ENCODE data around the gene PLAAT2.
A peak's percentile ranks its signal among the peaks of the same experiment; 100 is the strongest.
"Not testable (repeated sequence)": the region's sequence is repeated elsewhere in the genome, so short reads cannot be mapped to it uniquely, and the experiment has no call there.

The PLAAT2 gene

DNA sequence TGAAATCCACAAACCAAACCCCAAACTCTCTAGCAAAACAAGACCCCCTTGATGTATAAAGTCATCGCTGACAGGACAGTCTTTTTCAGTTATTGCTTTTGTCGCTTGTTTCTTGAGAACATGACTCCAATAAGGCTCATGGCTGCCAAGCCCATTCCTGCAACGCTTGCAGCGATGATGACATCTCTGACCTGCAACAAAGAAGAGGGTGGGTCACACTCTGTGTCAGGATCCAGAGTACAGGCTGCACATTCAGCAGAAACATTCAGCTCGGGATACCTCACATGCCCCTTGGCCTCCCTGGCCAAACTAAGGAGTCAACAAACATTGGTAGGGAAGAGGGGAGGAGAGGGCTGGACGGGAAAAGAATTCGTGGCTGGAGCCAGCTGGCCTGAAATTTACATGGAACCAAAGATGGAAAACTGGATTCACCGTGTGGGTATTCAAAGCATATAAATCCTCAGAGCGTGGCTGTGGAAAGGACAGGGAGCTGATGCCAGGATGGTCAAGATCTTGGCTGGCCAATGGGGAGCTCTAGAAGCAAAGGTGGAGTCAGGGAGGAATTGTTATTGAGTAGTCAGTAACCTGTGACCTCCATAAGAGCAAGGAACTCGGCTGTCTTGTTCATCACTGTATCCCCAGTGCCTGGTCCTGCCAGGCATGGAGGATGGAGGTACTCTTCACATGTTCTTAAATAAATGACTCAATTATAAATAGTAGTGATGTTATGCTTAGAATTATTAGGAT lies 11.8 kb upstream of the PLAAT2 start:
- no peak for DNase-seq

DNA sequence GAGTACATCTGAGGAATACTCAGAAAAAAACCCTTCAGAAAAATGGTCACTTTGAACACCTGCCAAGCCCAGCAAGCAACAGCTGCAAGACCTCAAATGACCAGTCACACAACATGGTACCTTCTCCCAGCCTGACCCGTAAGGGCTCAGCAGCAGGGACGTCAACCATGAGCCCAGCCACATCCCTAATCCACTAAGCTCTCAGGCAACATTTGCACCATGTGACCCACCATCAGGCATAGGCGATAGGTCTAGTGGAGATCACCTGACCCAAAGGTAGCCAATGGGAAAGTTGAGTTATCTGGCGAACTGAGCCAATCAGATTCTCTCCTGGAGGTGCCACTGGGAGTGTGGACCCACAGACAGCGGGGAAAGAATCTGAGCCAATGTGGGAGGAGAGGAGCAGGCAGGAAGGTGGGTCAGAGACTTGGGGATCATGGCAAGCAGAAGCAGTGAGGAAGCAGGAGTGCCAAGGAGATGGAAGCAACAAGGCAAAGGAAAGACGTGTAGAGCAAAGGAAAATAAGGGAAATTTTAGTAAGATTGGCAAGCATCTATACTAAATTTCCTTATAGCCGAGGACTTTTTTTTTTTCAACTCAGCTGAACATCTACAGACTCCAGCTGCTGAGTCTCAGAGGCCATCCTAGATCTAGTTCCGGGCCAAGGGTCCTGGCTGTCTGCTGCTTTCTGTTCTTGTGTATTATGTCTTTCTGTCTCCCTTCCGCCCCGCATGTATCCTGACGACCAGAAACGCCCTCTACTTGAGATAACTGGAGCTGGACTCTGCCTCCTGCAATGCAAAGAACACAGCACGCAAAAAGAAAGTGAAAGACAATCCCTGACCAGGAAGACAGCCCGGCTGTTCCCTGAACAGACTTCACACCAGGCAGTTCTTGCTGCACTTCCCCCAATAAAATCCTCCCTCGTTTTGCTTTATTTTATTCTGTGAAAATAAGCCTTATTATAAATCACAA lies 11.0 kb upstream of the PLAAT2 start:
- no peak for DNase-seq

DNA sequence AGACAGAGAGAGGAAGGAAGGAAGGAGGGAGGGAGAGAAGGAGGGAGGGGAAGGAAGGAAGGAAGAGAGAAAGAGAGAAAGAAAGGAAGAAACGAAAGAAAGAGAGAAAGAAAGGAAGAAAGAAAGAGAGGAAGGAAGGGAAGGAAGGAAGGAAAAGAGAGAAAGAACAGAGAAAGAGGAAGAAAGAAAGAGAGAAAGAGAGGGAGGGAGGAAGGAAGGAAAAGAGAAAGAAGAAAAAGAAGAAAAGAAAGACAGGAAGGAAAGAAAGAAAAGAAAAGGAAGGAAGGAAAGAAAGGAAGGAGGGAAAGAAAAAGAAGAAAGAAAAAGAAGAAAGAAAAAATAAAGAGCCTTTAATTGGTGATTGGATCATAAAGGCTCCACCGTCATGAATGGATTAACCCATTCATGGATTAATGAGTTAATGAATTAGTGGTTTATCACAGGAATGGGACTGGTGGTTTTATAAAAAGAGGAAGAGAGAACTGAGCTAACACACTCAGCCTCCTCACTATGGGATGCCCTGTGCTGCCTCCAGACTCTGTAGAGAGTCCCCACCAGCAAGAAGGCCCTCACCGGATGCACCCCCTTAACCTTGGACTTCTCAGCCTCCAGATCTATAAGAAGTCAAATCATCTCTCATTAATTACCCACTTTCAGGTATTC lies 9.0 kb upstream of the PLAAT2 start:
- no peak for DNase-seq

DNA sequence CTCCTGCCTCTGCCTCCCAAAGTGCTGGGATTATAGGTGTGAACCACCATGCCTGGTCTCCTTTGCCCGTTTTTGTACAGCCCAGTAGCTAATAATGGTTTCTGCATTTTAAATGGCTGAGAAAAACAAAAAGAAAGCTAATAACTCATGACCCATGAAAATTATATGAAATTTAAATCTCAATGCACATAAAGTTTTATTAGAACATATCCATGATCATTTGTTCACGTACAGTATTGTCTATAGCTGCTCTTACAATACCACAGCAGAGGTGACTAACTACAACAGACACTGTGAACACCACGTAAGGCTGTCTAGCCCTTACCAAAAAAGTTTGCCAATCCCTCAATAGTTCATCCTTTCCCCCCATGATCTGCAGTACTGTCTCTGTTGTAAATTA lies 6.4 kb upstream of the PLAAT2 start:
- DNase-seq, result no peak

DNA sequence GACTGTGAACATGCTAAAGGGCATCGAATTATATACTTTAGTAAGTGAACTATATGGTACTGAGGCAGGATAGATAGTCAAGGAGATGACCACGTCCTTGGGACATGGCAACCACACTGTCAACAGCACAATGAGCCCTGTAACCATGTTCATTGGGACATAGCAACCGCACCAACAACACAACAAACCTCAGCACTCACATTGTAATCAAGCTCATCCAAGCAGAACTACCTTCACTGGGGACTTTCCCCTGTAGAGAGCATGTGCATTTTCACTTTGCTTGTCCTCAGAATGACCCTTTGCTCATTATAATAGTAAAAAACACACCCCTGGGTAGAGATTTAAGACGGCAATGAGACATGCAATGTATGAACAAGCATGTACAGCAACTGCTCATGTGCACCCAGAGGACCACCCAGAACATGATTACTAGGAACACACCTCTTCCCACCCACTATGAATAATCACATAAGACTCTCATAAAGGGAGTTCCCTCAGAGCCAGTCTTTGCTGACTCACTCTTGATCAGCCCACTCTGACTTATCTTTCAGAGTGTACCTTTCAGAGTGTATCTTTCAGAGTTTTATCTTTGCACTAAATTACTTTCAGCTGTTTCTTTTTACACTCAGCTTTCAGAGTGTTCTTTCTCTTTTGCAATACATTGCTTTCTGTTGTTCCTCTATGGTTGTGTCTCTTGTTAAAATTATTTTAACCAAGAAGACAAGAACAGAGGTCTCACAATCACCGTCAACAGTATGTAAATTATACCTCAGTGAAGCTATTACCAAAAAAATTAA lies 4.1 kb upstream of the PLAAT2 start:
- DNase-seq, result peak; percentile 28

DNA sequence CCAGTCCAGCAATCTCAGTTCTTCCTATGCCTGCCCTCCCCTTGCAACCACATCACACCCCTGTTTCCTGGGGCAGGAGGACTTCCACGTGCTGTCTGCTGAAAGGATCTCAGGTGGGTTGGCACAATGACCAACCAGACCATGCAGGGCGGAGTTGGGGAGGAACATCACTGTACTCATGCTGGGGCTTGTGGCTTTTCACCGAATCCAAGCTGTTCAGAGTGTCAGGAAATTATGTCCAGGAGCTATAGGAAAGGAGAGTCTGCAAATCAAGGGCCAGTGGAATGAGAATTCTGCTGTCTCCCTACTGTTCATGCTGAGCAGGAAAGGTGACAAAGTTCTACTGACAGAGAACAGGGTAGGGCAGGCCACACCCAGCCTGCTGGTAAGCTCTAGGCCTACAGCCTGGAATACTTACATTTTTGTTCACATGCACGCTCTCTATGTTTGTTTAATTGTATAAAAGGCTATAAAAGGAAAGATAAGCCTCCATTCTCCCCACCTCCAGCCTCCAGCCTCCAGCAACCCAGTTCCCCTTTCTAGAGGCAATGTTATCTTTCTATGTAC lies 1.7 kb upstream of the PLAAT2 start:
- DNase-seq, result no peak

DNA sequence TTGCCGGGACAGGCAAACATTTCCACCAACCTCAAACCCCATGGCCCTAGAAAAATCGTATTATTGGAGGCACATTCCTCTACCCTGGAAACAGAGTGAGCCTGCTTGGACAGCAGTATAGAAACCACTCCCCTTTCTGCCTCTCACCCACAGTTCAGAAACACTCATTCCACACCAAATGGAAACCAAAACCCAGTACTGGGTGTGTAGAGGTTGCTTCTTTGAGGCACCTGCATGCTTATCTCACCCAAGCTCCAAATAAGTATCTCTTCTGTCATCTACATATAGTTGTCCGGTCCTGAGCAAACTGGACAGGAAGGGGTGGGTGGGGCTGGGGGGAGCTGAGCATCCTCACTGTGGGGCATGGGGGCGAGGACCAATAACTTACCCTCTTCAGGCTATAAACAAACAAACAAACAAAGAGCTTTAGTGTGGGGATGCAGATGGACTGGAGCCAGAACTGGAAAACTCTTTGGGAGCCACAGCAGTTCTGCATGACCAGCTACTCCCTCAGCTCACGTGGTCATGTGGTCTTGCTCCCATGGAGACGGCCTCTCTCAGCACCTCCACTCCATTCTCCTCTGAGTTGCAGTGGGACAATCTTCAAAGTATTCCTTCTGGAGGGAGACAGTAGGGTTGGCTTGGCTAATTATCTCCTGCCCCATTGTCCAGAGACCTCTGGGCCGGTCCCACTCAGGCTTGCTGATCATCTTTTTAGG lies 1.0 kb upstream of the PLAAT2 start:
- DNase-seq, result no peak

DNA sequence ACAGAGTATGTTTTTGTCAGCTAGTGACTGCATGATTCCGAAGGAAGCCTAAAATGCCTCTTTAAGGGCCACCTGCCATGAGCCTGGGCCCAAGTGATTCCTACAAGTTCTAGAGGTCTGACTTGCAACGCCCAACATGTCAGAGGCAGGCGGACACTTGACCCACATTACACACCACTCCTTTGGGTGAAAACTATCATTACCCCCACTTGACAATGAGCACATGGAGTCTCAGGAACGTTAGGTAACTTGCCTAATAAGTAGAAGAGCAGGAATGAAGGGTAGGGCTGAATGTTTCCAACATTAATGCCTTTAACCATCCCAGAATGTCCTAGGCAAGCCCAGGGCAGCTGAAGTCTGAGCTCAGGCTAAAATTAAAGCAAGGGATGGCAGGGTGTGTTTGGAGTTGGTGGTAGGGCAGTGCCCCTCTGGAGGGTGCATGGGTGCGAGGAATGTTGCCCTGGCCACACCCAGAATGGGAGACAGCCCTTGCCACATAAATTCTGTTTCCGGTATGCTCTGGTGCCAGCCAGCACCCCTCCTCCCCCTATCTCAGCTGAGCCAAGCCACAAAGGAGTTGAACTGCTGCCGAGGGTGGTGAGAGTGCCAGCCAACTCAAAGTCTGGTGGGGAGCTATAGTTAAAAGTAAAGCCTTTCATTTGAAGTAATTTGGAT lies 2.5 kb downstream of the PLAAT2 start:
- no peak for DNase-seq

DNA sequence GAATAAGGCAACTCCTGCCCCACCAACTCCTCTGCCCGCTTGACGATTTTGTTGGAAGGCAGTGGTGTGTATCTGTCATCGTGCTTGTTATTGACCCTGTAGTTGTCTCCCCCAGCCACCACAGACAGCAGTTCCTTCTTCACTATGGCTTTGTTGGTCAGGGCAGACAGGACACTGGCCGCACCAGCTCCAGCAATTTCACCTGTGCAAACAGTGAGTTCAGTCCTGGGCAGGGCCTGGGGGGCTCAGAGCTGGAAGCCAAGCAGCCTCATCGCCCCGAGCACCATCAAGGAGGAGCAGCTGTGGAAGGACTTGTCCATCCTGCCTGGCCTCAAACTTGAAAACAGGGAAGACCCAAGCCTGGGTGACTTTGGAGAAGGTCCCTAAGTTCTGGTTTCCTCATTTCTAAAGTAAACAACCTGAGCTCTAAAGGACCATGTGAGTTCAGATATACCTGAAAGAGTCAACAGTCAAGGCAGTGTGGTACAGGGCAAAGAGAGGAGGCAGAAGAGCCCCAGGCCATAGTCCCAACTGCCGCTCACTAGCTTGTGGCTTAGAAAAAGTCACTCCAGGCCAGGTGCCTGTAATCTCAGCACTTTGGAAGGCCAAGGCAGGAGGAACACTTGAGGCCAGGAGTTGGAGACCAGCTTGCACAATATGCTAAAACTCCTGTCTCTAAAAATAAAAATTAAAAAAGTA lies 4.6 kb downstream of the PLAAT2 start:
- no peak for DNase-seq

DNA sequence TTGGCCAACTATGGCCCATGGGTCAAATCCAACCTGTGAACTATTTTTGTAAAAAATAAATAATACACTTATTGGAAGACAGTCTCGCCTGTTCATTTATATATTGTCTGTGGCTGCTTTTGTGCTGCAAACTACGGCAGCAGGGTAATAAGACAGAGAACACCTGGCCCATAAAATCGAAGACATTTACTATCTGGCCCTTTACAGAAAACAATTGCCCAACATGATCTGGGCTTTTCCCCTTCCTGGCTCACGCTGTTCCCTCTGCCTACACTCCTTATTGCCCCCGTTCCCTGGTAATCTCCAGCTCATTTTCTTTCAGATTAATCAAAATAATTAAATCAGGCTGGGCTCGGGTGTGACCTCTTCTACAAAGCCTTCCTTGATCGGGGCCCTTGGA lies 5.6 kb downstream of the PLAAT2 start:
- no peak for DNase-seq

DNA sequence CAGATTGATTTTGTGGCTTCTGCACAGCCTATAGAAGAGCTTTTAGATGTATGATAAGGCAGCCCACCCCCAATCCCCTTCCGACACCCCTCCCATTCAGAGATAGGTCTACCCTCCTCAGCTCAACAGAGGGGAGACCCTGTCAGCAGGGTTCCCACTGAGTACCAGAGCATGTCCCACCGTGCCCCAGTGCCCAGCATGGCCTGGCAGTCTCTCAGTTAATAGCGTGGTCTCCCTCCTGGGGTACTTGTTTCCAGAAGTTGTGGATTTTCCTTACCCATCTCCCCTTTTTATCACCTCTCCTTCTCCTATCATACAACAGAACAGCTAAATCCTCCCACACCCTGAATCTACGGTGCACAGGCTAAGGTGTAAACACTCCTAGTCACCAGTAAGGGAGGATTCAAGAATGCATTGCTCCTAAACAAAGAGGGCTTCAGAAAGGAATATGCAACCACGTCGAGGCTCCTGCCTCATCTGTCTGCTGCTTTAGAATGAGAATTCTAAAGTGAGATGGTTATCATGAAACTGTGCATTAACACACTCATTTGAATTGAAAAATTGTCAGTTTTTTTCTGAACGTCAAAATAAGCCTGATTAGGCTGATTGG lies 6.7 kb downstream of the PLAAT2 start:
- no peak for DNase-seq

DNA sequence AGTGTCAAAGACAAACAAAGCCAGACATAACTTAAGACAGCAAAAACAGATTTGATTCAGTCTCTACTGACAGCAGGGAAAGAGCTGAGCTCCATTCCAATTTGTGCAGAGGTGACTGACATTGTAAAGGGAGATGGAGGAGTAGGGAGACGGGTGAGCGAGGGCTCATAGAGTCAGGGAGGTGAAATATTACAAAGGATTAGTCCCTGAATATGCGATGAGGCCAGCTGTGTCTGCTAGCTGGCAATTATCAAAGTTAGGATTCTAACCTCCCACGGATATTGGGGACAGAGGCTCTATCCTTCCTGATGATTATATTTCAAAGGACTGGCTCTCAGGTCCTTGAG lies 8.3 kb downstream of the PLAAT2 start:
- DNase-seq, result no peak

DNA sequence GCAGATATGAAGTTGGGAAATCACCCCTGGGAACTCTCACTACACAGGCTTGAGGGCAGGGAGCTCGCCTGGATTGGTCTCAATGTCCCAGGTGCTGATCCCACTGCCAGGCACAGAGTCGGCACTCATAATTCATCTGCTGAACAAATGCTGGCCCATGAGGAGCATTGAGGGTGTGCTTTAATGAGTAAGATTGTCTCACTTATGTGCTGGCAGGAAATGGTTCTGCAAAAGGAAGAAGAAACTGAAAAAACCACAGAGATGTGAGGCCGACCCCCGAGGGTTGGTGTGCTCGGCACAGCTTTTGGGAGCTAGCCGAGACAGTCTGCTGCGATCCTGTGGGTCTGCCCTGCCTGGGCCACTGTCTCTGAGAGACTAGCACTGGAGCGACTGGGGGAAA lies 9.4 kb downstream of the PLAAT2 start:
- no peak for DNase-seq

DNA sequence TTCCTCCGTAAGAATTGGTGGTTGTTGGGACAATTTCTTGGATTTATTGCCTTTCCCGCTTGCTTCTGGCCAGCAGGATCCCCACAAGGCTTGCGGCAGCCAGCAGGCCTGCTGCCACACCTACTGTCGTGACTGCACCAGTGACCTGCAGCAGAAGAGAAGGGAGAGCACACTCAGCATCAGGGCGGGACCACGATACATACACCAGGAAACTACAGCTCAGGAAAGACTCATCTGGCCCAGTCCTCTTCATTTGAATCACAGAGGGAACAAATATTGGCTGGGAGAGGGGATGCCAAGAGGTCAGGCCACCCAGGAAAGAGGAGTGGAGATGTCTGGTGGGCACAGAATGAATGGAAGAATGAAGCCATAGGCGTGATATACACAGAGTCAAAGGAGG lies 10.3 kb downstream of the PLAAT2 start:
- no peak for DNase-seq

DNA sequence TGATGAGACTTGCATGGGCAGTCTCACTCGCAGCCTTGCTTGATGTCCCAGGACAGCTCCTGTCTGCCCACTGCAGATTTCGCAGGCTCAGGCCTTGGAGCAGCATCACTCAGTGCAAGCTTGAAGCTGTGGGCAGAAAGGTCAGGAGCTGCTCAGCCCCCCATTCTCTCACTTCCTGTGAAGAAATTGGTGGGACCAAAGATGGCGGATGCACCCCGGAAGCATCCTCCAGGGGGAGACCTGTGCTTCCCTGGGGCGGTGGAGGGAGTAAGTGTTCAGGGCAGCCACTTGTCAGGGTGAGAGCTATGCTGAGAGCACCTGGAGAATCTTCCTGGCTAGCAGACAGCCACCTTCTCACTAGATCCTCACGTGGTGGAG lies 11.3 kb downstream of the PLAAT2 start:
- no peak for DNase-seq

DNA sequence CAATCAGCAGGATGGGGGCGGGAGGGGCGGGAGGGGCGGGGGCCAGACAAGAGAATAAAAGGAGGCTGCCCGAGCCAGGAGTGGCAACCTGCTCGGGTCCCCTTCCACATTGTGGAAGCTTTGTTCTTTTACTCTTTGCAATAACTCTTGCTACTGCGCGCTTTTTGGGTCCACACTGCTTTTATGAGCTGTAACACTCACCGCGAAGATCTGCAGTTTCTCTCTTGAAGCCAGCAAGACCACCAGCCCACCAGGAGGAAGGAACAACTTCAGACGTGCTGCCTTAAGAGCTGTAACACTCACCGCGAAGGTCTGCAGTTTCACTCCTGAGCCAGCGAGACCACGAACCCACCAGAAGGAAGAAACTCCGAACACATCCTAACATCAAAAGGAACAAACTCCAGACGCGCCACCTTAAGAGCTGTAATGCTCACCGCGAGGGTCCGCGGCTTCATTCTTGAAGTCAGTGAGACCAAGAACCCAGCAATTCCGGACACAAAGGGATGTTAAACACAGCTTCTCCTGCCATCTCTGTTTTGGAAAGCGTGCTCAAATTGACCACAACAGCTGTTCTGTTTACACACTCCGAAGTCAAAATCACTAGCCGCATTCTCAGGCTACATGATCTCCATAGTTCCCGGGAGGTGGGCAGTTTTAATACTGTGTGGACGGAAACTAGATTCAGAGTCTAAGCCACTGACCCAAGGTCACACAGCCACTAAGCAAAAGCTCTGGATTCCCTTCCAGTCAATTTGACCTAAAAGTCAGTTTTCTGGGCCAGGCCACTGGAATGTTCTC lies 11.9 kb downstream of the PLAAT2 start:
- DNase-seq, result no peak

DNA sequence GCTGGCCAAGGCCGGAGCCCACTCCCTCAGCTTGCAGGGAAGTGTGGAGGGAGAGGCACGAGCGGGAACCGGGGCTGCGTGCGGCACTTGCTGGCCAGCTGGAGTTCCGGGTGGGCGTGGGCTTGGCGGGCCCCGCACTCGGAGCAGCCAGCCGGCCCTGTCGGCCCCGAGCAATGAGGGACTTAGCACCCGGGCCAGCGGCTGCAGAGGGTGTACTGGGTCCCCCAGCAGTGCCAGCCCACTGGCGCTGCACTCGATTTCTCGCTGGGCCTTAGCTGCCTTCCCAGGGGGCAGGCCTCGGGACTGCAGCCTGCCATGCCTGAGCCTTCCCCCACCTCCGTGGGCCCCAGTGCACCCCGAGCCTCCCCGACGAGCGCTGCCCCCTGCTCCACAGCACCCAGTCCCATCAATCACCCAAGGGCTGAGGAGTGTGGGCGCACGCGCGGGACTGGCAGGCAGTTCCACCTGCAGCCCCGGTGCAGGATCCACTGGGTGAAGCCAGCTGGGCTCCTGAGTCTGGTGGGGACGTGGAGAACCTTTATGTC lies 13.0 kb downstream of the PLAAT2 start:
- not testable (repeated sequence) for DNase-seq

DNA sequence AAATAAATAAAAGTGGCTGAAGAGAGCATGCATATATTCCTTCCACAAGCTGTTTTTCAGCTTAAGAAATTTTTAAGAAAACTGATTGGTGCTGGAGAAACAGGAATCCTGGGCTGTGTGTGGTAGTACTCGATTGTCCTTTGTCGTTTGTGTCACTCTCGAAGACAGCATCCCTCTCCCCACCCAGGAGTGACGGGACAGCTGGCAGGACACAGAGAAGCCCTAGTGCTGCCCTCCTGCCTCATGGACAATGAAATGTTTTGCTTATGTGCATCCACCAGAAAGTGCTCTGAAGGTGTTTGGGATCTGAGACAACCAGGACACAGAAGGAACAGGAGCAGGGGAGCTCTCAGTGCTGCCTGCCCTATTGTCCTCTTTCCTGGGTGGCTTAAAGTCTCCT lies 13.8 kb downstream of the PLAAT2 start:
- no peak for DNase-seq

DNA sequence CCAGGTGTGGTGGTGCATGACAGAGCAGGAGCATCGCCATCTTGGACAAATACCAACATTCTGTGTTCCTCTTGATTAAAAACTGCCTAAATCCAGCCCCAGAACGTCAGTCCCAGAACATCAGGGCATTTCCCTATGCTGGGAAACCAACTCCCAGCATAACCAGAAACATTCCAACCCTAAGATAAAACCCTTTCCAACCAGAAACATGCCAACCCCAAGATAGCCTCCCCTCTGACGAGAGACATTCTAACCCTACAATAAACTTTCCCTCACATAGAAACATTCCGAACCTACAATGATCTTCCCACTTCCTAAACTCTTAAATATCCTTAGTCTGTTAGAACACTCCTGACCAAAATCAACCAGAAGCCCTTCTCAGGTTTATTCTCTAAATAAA lies 15.0 kb downstream of the PLAAT2 start:
- DNase-seq, result no peak

Data from NCI-H1436 treated with DMSO at 0.1 percent for 48 hours (cell line).